ENCODE measurements around the gene OR52K2. TPM values are rescaled to one million over a fixed set of nuclear protein-coding genes. Genes with fewer than 3 reads are reported as not detected.
"Not testable (repeated sequence)": the region's sequence is repeated elsewhere in the genome, so short reads cannot be mapped to it uniquely, and the experiment has no call there.

Gene OR52K2
- polyA plus RNA-seq, 3 donors: not detected

DNA sequence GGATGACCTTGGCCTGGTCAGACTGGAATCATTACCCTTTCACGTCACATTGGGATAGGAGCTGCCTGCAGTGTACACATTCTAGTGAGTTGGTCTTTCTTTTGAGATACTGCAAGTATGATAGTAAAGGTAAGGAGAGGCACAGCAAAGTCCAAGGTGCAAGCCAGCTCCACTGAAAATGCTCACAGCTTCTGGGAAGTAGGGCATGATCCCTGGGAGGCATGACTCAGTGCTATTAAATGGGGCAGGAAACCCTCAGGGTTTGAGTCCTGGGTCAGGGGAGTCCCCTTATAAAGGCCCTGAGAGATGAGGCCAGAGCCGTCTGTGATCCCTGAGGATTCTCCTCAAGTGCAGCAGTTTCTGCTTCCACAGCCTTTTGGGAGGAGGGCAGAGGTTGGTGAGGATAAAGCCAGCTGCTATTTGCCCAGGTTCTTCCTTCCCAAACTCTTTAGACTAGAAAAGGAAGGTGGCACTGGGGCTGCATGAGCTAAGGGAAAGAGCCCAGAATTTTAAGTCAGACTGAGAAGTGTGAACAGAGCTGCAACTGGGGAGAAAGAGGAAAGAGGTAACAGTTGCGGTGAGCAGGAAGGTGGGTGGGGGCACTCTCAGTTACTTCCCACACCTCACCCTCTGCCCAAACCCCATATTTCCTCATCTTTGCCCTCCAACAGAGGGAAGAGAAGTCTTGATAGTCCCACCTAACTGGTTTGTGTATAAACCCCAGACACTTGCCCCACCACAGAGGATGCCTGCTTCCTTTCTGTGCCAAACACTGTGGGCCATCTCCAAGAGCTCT is 18.9 kb downstream of the OR52K2 start:
- no peak for DNase-seq (ENCODE audit: extremely low read depth in 1 of 11, low read depth in 9 of 11, low spot score in 4 of 11)

DNA sequence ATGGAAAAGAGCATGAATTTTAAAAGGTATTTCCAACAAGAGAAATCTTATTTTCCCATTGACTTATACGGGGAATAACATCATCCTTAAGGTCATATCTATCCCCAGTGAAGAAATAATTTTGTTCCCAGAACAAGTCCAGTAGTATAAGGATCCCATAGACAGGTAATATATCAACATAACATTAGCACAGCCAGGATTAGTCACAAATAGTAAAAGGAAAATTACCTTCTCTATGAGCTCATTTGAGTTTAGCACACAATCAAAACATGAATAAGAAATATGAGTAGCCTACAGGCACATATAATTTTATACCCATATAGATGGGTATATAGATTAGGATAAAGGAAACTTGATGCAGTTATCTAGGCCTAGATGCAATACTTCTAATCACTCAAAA is 30.5 kb downstream of the OR52K2 start:
- DNase-seq (ENCODE audit: extremely low read depth in 1 of 11, low read depth in 9 of 11, low spot score in 4 of 11): no peak

DNA sequence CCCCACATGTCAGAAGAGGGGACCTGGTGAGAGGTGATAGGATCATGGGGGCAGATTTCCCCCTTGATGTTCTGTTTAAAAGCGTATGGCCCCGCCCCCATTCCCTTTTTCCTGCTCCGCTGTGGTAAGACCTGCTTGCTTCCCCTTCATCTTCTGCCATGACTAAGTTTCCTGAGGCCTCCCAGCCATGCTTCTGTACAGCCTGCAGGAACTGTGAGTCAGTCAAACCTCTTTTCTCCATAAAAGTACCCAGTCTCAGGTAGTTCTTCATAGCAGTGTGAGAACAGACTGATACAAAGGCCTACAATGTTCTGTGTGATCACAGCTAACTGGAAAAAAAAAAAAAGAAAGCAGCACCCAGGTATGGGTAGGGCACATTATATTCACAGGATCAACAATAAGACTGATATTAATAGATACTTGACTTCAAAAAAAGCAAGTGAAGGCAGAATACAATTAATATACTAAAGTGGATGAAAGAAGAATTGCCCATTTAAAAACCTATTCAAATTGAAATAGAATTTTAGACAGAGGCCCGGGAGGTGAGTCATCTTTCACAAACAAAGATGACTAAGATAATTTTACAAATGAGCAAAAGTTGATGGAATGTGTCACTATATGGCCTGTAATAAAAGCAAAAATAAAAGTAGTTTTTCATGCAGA is 31.6 kb downstream of the OR52K2 start:
- no peak for DNase-seq (ENCODE audit: extremely low read depth in 1 of 11, low read depth in 9 of 11, low spot score in 4 of 11)

DNA sequence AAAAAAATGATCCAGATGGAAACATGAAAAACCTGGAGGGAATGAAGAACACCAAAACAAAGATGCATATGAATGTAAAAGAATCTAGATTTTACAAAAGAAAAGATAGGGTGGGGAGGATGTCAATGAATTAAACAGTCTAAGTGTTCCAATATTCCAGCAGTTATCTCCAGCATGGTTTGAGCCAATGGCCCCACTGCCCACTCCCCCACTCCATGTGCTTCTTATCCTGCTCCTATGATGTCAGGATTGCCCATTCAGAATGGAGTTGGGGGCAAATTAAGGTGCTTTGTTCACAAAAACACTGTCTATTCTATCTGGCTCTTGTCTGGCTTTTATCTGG is 32.1 kb downstream of the OR52K2 start:
- no peak for DNase-seq (ENCODE audit: extremely low read depth in 1 of 11, low read depth in 9 of 11, low spot score in 4 of 11)

DNA sequence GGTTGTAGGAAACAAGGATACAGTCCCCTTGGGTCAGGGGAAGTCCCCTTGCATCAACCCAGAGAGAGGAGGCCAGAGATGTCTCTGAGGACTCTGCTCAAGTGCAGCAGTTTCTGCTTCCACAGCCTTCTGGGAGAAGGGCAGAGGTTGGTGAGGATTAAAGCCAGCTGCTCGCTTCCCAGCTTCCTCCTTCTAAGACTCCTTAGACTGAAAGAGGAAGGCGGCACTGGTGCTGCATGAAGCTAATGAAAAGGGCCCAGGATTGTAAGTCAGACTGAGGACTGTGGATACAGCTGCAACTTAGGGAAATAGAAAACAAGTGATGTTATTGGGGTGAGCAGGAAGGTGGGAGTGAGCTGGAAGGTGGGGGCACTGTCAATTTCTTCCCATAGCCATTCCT is 33.4 kb downstream of the OR52K2 start, which contains the start of gene OR52K1:
TSS of gene OR52K1 (plus strand) at position 202 of the 400 bp plus-strand sequence. CDS start 6,255 bp downstream, outside the sequence.
- DNase-seq (ENCODE audit: extremely low read depth in 1 of 11, low read depth in 9 of 11, low spot score in 4 of 11): no peak

DNA sequence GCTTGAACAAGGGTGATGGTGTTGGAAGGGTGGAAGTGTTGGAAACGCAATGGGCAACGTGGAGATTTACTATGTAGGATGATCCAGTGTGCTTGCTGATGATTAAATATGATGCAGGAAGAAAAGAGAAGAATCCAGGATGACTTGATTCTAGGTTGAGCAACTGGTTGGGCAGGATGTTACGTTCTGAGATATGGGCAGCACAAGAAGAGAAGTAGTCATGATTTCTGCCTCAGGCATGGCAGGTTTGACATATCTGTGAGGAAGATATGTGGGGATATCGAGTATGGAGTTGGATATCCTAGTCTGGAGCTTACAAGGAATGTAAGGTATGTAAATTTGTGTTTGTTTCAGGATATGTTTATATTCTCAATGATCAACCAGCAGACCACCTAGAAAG is 35.2 kb downstream of the OR52K2 start:
- DNase-seq (ENCODE audit: extremely low read depth in 1 of 11, low read depth in 9 of 11, low spot score in 4 of 11): no peak

DNA sequence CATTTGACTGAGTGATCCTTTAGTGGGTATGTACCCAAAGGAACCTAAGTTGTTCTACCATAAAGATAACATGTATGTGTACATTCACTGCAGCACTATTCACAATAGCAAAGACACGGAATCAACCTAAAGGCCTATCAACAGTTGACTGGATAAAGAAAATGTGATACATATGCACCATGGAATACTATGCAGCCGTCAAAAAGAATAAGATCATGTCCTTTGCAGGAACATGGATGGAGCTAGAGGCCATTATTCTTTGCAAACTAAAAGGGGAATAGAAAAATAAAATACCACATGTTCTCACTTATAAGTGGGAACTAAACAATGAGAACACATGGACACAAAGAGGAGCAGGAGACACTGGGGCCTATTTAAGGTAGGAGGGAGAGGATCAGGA is 42.3 kb downstream of the OR52K2 start:
- not testable (repeated sequence) for DNase-seq (ENCODE audit: extremely low read depth in 1 of 11, low read depth in 9 of 11, low spot score in 4 of 11)

DNA sequence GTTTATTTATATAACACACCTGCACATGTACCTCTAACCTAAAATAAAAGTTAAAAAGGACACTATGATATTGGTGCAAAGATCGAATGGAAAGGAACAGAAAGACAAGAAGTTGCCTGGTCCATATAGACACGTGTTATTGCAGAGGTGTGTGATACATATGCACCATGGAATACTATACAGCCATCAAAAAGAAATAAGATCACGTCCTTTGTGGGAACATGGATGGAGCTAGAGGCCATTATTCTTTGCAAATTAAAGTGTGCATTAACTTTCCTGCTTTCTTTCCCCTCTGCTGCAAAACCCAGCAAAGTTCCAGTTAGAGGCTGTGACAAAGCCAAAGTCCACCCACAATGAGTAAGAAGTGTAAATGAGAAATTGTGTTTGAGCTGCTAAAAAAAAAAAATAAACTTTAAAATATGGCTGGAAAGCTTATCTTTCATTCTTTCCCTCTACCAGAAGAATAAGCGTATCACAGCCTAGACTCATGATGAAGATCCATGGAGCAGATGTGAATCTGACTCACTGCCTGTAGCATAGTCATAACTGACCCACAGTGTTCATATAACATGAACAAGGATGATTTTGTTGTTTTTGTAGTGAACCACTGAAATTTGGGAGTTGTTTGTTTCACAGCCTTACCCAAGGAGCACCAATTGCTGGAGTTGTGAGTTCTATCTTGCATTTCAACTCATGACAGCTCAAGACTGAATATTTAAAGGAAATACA is 42.9 kb downstream of the OR52K2 start:
- no peak for DNase-seq (ENCODE audit: extremely low read depth in 1 of 11, low read depth in 9 of 11, low spot score in 4 of 11)

DNA sequence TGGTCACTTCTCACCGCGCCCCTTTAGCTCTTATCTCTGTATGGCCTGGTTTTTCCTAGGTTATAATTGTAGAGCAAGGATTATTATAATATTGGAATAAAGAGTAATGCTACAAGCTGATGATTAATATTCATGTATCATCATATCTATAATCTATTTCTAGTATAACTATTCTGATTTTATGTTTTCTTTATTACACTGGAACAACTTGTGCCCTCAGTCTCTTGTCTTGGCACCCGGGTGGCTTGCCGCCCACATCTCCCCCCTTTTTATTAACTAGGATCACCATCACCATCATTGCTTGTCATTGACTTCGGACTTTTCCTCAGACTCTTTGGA is 44.4 kb downstream of the OR52K2 start:
- no peak for DNase-seq (ENCODE audit: extremely low read depth in 1 of 11, low read depth in 9 of 11, low spot score in 4 of 11)

DNA sequence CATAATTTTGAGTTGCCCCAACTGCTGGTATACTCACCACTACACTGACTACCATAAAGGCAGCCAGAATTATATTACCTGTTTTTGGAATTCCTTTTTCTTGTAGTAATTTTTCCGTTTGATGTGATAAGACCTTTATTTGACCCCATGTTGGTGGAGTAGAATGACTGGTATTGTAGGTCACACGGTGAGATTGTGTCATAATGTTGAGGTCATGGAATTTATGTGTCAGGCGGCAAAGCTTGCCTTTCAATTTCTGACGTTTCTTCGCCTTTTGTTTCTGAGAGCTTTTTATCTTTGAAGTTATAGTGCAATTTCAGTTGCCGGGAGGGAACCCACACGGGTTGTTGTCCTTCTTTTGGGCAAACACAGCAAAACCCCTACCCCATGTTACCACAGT is 46.4 kb downstream of the OR52K2 start:
- DNase-seq (ENCODE audit: extremely low read depth in 1 of 11, low read depth in 9 of 11, low spot score in 4 of 11): no peak

DNA sequence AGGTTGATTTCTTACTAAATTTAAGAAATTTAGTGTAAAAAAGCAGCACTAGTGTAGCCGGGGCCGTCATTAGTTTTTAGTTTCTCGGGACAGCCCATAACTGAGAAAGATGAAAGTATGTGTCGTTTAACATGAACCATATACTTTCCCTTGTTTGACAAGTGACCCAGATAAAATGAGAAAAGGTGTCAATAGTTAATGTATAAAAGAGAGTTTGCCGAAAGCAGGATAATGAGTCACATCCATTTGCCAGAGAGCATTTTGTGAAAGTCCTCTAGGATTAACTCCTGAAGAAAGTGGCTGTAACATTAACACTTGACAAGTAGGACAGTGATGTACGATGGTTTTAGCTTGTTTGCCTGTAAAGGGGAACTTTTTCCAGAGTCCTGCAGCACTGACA is 46.9 kb downstream of the OR52K2 start:
- DNase-seq (ENCODE audit: extremely low read depth in 1 of 11, low read depth in 9 of 11, low spot score in 4 of 11): no peak

DNA sequence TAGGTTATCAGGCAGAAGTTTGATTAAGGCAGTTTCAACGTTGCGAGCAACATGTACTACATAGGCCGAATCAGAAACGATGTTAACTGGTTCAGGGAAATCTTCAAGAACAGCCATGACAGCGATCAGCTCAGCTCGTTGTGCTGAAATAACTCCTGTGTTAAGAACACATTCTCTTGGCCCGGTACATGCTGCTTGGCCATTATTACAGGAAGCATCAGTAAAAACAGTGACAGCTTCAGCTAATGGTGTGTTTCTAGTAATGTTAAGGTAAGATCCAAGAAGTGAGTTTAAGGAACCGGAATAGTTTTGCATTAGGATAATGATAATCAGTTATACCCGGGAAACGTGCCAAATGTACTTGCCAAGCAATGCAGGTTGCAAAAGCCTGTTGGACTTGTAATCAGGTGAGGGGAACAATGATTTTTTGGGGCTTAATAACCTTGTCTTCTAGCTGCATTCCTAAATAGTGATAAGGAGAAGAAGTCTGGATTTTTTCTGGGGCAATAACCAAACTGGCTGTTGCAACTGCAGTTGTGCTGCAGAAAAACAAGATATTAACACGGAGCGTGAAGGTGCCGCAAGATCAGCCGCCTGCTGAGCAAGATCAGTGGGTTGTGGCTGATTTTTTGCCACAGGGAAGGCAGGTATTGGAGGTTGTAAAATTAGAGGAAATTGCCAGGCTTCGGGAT is 47.6 kb downstream of the OR52K2 start:
- no peak for DNase-seq (ENCODE audit: extremely low read depth in 1 of 11, low read depth in 9 of 11, low spot score in 4 of 11)

Other genes with a start within 250 kb of the OR52K2 start
- gene OR52B4, start 80.9 kb upstream of the OR52K2 start, polyA plus RNA-seq (ENCODE audit: insufficient read length in 3 of 3): not detected
- 10 to 100 TPM; 20.5 to 22.6 (median 21.7) TPM for gene TRIM21, start 55.6 kb upstream of the OR52K2 start, polyA plus RNA-seq (ENCODE audit: insufficient read length in 3 of 3)
- under 1 TPM; 0.10 to 0.18 (median 0.11) TPM for gene OR52K1, start 33.4 kb downstream of the OR52K2 start, polyA plus RNA-seq (ENCODE audit: insufficient read length in 3 of 3)
- not detected for gene OR52M1, start 95.9 kb downstream of the OR52K2 start, polyA plus RNA-seq (ENCODE audit: insufficient read length in 3 of 3)
- gene OR52I2, start 132.4 kb downstream of the OR52K2 start, polyA plus RNA-seq (ENCODE audit: insufficient read length in 3 of 3): not detected
- under 1 TPM in 2 of 3 donors, not detected in 1; 0.05 to 0.06 TPM for gene OR52I1, start 144.7 kb downstream of the OR52K2 start, polyA plus RNA-seq (ENCODE audit: insufficient read length in 3 of 3)
- 10 to 100 TPM; 19.0 to 21.0 (median 19.6) TPM for gene TRIM68, start 158.9 kb downstream of the OR52K2 start, polyA plus RNA-seq (ENCODE audit: insufficient read length in 3 of 3)
- gene OR51D1, start 188.2 kb downstream of the OR52K2 start, polyA plus RNA-seq (ENCODE audit: insufficient read length in 3 of 3): not detected
- 1 to 10 TPM; 1.4 to 1.8 (median 1.4) TPM for gene OR51E1, start 194.7 kb downstream of the OR52K2 start, polyA plus RNA-seq (ENCODE audit: insufficient read length in 3 of 3)
- gene OR51E2, start 248.6 kb downstream of the OR52K2 start, polyA plus RNA-seq (ENCODE audit: insufficient read length in 3 of 3): 1 to 10 TPM in 2 of 3 donors, under 1 TPM in 1; 0.91 to 1.3 (median 1.2) TPM